ENCODE measurements around the gene PIGU.

DNA sequence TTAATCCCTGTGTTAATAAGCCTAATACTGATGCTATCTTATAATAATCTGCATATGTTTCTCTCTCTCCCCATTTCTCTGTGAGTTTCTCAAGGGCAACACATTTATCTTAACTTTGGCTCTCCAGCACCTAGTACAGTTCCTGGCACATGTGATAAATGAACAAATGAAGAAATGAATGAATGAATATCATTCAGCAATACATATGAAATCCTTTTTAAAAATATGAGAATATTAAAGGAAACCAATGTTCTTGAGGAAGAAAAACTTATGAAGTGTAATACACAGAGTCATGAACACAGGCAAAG, 55.9 kb downstream of the PIGU start:
- TF ChIP-seq, protein P1, sequence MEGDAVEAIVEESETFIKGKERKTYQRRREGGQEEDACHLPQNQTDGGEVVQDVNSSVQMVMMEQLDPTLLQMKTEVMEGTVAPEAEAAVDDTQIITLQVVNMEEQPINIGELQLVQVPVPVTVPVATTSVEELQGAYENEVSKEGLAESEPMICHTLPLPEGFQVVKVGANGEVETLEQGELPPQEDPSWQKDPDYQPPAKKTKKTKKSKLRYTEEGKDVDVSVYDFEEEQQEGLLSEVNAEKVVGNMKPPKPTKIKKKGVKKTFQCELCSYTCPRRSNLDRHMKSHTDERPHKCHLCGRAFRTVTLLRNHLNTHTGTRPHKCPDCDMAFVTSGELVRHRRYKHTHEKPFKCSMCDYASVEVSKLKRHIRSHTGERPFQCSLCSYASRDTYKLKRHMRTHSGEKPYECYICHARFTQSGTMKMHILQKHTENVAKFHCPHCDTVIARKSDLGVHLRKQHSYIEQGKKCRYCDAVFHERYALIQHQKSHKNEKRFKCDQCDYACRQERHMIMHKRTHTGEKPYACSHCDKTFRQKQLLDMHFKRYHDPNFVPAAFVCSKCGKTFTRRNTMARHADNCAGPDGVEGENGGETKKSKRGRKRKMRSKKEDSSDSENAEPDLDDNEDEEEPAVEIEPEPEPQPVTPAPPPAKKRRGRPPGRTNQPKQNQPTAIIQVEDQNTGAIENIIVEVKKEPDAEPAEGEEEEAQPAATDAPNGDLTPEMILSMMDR (IDR thresholded peaks at IDR 0.05 in 2 of 3, conservative IDR thresholded peaks at IDR 0.05 in 1 of 3; ENCODE audit: borderline replicate concordance in 1 of 3, insufficient read depth in 1 of 3, low read depth in 2 of 3, low read length in 2 of 3): no peak
- TF ChIP-seq, protein P2, sequence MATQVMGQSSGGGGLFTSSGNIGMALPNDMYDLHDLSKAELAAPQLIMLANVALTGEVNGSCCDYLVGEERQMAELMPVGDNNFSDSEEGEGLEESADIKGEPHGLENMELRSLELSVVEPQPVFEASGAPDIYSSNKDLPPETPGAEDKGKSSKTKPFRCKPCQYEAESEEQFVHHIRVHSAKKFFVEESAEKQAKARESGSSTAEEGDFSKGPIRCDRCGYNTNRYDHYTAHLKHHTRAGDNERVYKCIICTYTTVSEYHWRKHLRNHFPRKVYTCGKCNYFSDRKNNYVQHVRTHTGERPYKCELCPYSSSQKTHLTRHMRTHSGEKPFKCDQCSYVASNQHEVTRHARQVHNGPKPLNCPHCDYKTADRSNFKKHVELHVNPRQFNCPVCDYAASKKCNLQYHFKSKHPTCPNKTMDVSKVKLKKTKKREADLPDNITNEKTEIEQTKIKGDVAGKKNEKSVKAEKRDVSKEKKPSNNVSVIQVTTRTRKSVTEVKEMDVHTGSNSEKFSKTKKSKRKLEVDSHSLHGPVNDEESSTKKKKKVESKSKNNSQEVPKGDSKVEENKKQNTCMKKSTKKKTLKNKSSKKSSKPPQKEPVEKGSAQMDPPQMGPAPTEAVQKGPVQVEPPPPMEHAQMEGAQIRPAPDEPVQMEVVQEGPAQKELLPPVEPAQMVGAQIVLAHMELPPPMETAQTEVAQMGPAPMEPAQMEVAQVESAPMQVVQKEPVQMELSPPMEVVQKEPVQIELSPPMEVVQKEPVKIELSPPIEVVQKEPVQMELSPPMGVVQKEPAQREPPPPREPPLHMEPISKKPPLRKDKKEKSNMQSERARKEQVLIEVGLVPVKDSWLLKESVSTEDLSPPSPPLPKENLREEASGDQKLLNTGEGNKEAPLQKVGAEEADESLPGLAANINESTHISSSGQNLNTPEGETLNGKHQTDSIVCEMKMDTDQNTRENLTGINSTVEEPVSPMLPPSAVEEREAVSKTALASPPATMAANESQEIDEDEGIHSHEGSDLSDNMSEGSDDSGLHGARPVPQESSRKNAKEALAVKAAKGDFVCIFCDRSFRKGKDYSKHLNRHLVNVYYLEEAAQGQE (IDR thresholded peaks at IDR 0.05; ENCODE audit: low read depth): no peak
- no peak for TF ChIP-seq POLR2A (IDR thresholded peaks at IDR 0.05; ENCODE audit: borderline replicate concordance, extremely low read depth, insufficient read depth, insufficient read length)
- no peak for TF ChIP-seq CEBPB (IDR thresholded peaks at IDR 0.05; ENCODE audit: low read depth)
- no peak for TF ChIP-seq EZH2 (IDR thresholded peaks at IDR 0.05)
- no peak for TF ChIP-seq ZNF274 (IDR thresholded peaks at IDR 0.05; ENCODE audit: low read depth, low read length)
- TF ChIP-seq POLR2AphosphoS5 (IDR thresholded peaks at IDR 0.05; ENCODE audit: low read depth, low read length): no peak
- TF ChIP-seq TCF7L2 (IDR thresholded peaks at IDR 0.05; ENCODE audit: borderline replicate concordance, extremely low read depth, insufficient read depth, insufficient read length): no peak
- TF ChIP-seq EZH2phosphoT487 (IDR thresholded peaks at IDR 0.05; ENCODE audit: borderline replicate concordance): no peak
